GM19035 (cell line): Measurements from ENCODE around the gene KRTAP5-4.

Source experiments
- ATAC-seq: cut with Tn5 transposase; IDR thresholded peaks from one replicate; pipeline ENCODE4 v1.9.1; 2021; ENCODE audit not compliant: unreplicated experiment

Gene KRTAP5-4

GRCh38 chr11:1574238-1574932, 47.6 kb downstream of the KRTAP5-4 start:
- peak; percentile 40 for ATAC-seq

- no peak for ATAC-seq
Measured at GRCh38 chr11:1573903-1574237, 48.1 kb downstream of the KRTAP5-4 start.

GRCh38 chr11:1573077-1573902, 48.6 kb downstream of the KRTAP5-4 start:
- ATAC-seq, result no peak

- peak; percentile 57 for ATAC-seq
Measured at GRCh38 chr11:1572197-1573076, 49.5 kb downstream of the KRTAP5-4 start, which contains the start of gene DUSP8. Gene DUSP8, minus strand, starts transcription at chr11:1572271. Its CDS starts 6,445 bp downstream, at chr11:1565826.

GRCh38 chr11:1571760-1572196, 50.2 kb downstream of the KRTAP5-4 start:
- ATAC-seq, result no peak
